HepG2 (cell line): ENCODE measurements around the gene CBX2. TPM values are rescaled to one million over a fixed set of nuclear protein-coding genes. Genes with fewer than 3 reads are reported as not detected.

Experiments used
- AKAP8 ChIP-seq: sonication (generic); formaldehyde crosslinking; IDR thresholded peaks from 2 replicates; pipeline ENCODE4 v1.5.1; 2020; ENCODE audit warnings: mild to moderate bottlenecking, missing genetic modification reagents
- ATF5 ChIP-seq: sonication (generic); formaldehyde crosslinking; IDR thresholded peaks from 2 replicates; pipeline ENCODE4 v1.4.0; 2020; ENCODE audit warnings: mild to moderate bottlenecking, low read depth, missing genetic modification reagents
- CREBL2 ChIP-seq: sonication (generic); formaldehyde crosslinking; IDR thresholded peaks from 2 replicates; pipeline ENCODE4 v1.8.1; 2023; ENCODE audit warnings: missing genetic modification reagents, mild to moderate bottlenecking, borderline replicate concordance
- ELK4 ChIP-seq: sonication (generic); formaldehyde crosslinking; IDR thresholded peaks from 2 replicates; pipeline ENCODE4 v1.9.0; 2021; ENCODE audit warnings: missing genetic modification reagents, borderline replicate concordance
- GZF1 ChIP-seq: sonication (generic); formaldehyde crosslinking; IDR thresholded peaks from 2 replicates; pipeline ENCODE4 v1.5.1; 2020; ENCODE audit warnings: mild to moderate bottlenecking, missing genetic modification reagents
- HNRNPK ChIP-seq: fragments of 200-400 bp; formaldehyde crosslinking; IDR thresholded peaks from 2 replicates; pipeline ENCODE4 v1.6.1; 2018; ENCODE audit warnings: low read length, low read depth, moderate library complexity, mild to moderate bottlenecking; ENCODE audit not compliant: poor library complexity, severe bottlenecking
- HOXA7 ChIP-seq: sonication (generic); formaldehyde crosslinking; IDR thresholded peaks from 2 replicates; pipeline ENCODE4 v1.8.1; 2022; ENCODE audit warnings: mild to moderate bottlenecking, missing genetic modification reagents, moderate library complexity
- MTERF4 ChIP-seq: sonication (generic); formaldehyde crosslinking; IDR thresholded peaks from 2 replicates; pipeline ENCODE4 v1.8.0; 2023; ENCODE audit warnings: mild to moderate bottlenecking, missing genetic modification reagents
- NFATC3 ChIP-seq: sonication (generic); formaldehyde crosslinking; IDR thresholded peaks from 2 replicates; pipeline ENCODE4 v1.5.1; 2020; ENCODE audit warnings: mild to moderate bottlenecking, missing genetic modification reagents
- NFKB2 ChIP-seq: sonication (generic); formaldehyde crosslinking; IDR thresholded peaks from 2 replicates; pipeline ENCODE4 v1.4.0; 2020; ENCODE audit warnings: missing genetic modification reagents, borderline replicate concordance
- polyA plus RNA-seq, 8 experiments: library from polyadenylated mRNA; depleted of rRNA in 3 of 8; stranded (reverse) in 7 of 8; unstranded in 1 of 8; fragments of >200 nt; fragmentation: Illumina TruSeq in 4 of 8; extraction: Trizol in 4 of 8; gene quantifications; 2 replicates each; pipeline versions ENCODE4 v1.2.1 to v1.2.3, GENCODE V29; 2011 to 2016; ENCODE audit warnings: low read depth in 4 of 8, missing spikeins in 1 of 8, mixed read lengths in 1 of 8; ENCODE audit not compliant: insufficient read depth in 1 of 8
- total RNA-seq, 5 experiments: library from RNA; depleted of rRNA; stranded (reverse); fragments of >200 nt; fragmentation: Illumina TruSeq; extraction: Trizol; gene quantifications; 2 replicates each; pipeline ENCODE4 v1.2.3, GENCODE V29; 2016; ENCODE audit warnings: low read depth in 1 of 5
- TF ChIP-seq, protein P1 (sequence below): sonication (generic); formaldehyde crosslinking; IDR thresholded peaks from 2 replicates; pipeline ENCODE4 v1.4.0; 2020; ENCODE audit warnings: missing genetic modification reagents, mild to moderate bottlenecking, borderline replicate concordance
- TF ChIP-seq, protein P2 (sequence below), 2 experiments: fragments of 450-650 bp in 1 of 2; sonication (generic) in 1 of 2; formaldehyde crosslinking; IDR thresholded peaks; 2 replicates each; pipeline versions ENCODE4 v1.5.0 to v1.8.0; 2020 to 2022; ENCODE audit warnings: mild to moderate bottlenecking in 1 of 2, missing genetic modification reagents in 1 of 2
- TF ChIP-seq, protein P3 (sequence below): sonication (generic); formaldehyde crosslinking; IDR thresholded peaks from 2 replicates; pipeline ENCODE4 v1.8.1; 2023; ENCODE audit warnings: mild to moderate bottlenecking, missing genetic modification reagents
- TF ChIP-seq, protein P4 (sequence below): sonication (generic); formaldehyde crosslinking; IDR thresholded peaks from 2 replicates; pipeline ENCODE4 v1.5.0; 2020; ENCODE audit warnings: mild to moderate bottlenecking, missing genetic modification reagents

Gene CBX2
- total and polyA plus RNA-seq, 2 of the 13 experiments (the other 11 are each of a cell fraction or from before 2014, with no cell fraction given), result 14.5 to 31.1 TPM

DNA sequence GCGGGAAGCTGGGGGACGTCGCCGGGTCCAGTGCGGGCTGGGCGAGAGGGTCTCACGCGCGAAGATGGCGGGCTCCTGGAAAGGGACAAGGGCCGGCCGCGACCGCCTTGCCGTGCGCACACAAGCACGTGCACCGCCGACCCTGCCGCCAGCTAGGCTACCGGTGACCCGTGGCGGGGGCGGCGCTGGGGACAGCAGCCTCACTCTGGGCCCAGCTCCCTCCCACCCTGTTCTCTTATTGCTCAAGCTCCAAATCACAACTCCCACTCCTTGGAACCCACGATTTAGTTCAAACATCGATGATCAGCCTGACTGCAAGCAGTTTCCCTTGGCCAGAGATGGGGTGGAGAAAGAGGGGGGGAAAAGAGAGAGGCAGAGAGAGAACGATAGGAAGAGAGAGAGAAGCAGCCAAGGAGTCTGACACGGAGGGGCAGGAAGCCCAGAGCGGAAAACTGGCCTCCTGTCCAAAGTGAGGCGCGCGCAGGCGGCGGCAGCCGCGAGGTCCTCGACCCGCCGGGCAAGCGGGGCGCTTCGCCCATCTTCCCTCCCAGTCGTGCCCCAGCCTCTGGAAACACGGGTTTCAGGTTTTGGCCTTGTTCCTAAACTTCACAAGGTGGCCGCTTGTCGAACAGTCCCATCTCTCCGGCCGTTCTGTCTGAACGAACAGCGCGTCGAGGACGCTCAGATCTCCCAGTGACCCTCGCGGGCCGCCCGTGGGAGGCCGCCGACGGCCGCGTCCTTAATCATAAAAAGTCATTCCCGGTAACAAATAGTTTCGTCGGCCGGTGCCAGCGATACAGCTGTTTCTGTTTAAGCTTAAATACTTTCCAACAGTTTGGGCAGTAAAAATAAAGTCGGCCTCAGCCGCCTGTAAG, 20.6 kb downstream of the CBX2 start (continued):
- TF ChIP-seq HNRNPK (no peak), NFATC3 (CRISPR knock-in tag) (no peak; the same call in 1 of the 2 replicates), AKAP8 (peak; percentile 75; the same call in 1 of the 2 replicates), ATF5 (CRISPR knock-in tag) (no peak), NFKB2 (CRISPR knock-in tag) (peak; percentile 24; the same call in 1 of the 2 replicates), CREBL2 (no peak), HOXA7 (CRISPR knock-in tag) (no peak), GZF1 (peak; percentile 88), ELK4 (CRISPR knock-in tag) (no peak), MTERF4 (CRISPR knock-in tag) (0 out of 2 replicates have a peak, but pooled peaks have one; percentile 72)
- TF ChIP-seq, protein P1, sequence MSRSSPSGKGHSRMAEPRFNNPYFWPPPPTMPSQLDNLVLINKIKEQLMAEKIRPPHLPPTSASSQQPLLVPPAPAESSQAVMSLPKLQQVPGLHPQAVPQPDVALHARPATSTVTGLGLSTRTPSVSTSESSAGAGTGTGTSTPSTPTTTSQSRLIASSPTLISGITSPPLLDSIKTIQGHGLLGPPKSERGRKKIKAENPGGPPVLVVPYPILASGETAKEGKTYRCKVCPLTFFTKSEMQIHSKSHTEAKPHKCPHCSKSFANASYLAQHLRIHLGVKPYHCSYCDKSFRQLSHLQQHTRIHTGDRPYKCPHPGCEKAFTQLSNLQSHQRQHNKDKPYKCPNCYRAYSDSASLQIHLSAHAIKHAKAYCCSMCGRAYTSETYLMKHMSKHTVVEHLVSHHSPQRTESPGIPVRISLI (CRISPR knock-in tag), result no peak
- TF ChIP-seq, protein P2, sequence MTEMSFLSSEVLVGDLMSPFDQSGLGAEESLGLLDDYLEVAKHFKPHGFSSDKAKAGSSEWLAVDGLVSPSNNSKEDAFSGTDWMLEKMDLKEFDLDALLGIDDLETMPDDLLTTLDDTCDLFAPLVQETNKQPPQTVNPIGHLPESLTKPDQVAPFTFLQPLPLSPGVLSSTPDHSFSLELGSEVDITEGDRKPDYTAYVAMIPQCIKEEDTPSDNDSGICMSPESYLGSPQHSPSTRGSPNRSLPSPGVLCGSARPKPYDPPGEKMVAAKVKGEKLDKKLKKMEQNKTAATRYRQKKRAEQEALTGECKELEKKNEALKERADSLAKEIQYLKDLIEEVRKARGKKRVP (CRISPR knock-in tag; IDR thresholded peaks at IDR 0.05), result no peak
- TF ChIP-seq, protein P3, sequence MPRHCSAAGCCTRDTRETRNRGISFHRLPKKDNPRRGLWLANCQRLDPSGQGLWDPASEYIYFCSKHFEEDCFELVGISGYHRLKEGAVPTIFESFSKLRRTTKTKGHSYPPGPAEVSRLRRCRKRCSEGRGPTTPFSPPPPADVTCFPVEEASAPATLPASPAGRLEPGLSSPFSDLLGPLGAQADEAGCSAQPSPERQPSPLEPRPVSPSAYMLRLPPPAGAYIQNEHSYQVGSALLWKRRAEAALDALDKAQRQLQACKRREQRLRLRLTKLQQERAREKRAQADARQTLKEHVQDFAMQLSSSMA (CRISPR knock-in tag), result no peak
- TF ChIP-seq, protein P4, sequence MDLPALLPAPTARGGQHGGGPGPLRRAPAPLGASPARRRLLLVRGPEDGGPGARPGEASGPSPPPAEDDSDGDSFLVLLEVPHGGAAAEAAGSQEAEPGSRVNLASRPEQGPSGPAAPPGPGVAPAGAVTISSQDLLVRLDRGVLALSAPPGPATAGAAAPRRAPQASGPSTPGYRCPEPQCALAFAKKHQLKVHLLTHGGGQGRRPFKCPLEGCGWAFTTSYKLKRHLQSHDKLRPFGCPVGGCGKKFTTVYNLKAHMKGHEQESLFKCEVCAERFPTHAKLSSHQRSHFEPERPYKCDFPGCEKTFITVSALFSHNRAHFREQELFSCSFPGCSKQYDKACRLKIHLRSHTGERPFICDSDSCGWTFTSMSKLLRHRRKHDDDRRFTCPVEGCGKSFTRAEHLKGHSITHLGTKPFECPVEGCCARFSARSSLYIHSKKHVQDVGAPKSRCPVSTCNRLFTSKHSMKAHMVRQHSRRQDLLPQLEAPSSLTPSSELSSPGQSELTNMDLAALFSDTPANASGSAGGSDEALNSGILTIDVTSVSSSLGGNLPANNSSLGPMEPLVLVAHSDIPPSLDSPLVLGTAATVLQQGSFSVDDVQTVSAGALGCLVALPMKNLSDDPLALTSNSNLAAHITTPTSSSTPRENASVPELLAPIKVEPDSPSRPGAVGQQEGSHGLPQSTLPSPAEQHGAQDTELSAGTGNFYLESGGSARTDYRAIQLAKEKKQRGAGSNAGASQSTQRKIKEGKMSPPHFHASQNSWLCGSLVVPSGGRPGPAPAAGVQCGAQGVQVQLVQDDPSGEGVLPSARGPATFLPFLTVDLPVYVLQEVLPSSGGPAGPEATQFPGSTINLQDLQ (CRISPR knock-in tag), result no peak
